GM12801 (cell line): ENCODE measurements around the gene SLC18A2.

Experiments
- TF ChIP-seq, protein P1 (sequence below): IDR thresholded peaks from one replicate; pipeline ENCODE4 v1.5.1; 2011; ENCODE audit warnings: control low read depth; ENCODE audit not compliant: insufficient read length; ENCODE audit errors: extremely low read depth

Gene SLC18A2

DNA sequence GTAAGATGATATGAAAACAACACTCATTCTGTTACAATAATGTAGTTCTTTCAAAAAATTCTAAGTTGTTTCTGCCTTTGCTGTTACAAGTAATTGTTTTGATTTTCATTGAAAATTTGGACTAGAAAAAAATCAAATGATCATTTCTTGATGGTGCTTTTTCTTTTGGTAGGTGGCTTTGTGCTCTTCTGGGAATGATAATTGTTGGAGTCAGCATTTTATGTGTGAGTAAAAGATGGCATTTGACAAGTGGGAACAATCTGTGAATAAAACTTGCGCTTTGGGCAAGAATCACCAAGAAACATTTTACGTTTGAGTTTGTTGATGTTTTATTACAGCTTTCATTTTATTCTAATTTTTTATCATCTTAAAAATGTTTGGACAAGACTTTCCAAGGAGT is 25.9 kb downstream of the SLC18A2 start:
- TF ChIP-seq, protein P1, sequence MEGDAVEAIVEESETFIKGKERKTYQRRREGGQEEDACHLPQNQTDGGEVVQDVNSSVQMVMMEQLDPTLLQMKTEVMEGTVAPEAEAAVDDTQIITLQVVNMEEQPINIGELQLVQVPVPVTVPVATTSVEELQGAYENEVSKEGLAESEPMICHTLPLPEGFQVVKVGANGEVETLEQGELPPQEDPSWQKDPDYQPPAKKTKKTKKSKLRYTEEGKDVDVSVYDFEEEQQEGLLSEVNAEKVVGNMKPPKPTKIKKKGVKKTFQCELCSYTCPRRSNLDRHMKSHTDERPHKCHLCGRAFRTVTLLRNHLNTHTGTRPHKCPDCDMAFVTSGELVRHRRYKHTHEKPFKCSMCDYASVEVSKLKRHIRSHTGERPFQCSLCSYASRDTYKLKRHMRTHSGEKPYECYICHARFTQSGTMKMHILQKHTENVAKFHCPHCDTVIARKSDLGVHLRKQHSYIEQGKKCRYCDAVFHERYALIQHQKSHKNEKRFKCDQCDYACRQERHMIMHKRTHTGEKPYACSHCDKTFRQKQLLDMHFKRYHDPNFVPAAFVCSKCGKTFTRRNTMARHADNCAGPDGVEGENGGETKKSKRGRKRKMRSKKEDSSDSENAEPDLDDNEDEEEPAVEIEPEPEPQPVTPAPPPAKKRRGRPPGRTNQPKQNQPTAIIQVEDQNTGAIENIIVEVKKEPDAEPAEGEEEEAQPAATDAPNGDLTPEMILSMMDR: no peak

DNA sequence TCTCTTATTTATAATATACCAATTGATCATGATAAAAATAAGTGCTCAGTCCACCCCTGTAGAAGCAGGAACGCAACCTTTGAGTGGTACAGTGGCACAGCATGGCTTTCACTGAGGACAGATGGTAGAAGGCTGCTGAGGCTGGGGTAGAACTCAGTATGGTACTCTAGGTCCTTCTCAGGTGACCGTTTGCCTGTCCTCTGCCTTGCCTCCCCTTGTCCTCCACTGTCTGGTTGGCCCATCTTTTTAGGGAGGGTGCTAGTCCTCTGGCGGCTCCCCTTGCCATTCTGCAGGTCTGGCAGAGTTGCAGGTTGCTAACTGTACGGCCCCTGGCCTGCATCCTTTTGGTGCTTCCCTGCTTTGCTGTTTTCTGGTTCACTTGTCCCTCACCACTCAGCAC is 27.3 kb downstream of the SLC18A2 start:
- TF ChIP-seq, protein P1: no peak

DNA sequence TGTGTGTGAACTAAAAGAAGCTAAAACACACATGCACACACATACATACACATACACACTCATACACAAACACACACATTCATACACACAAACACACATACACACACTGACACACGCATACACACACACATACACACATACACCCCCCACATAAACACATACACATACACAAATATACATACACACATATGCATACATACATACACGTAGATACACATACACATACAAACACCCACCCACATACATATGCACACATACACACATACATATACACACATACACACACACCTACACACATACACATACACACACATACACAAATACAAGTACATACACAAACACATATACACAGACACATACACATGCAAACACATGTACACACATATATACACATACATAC is 28.0 kb downstream of the SLC18A2 start:
- TF ChIP-seq, protein P1: no peak

DNA sequence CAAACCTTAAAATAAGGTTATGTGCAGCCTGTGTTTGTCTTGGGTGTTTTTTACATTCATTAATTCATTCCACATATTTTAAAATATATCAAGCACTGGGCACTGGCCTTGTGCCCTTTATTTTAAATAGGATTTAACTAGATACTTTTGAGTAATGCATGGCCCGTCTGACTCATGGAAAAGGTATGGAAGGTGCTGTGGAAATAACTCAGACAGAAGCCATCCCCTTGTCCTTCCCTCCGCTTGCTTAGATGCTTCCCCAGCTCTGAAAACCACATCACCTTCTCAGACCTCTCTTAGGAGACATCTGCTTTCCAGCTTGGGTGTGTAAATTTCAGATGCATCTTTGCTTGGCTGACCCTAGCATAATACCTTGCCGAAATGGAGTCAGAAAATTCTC is 30.5 kb downstream of the SLC18A2 start:
- TF ChIP-seq, protein P1: no peak

DNA sequence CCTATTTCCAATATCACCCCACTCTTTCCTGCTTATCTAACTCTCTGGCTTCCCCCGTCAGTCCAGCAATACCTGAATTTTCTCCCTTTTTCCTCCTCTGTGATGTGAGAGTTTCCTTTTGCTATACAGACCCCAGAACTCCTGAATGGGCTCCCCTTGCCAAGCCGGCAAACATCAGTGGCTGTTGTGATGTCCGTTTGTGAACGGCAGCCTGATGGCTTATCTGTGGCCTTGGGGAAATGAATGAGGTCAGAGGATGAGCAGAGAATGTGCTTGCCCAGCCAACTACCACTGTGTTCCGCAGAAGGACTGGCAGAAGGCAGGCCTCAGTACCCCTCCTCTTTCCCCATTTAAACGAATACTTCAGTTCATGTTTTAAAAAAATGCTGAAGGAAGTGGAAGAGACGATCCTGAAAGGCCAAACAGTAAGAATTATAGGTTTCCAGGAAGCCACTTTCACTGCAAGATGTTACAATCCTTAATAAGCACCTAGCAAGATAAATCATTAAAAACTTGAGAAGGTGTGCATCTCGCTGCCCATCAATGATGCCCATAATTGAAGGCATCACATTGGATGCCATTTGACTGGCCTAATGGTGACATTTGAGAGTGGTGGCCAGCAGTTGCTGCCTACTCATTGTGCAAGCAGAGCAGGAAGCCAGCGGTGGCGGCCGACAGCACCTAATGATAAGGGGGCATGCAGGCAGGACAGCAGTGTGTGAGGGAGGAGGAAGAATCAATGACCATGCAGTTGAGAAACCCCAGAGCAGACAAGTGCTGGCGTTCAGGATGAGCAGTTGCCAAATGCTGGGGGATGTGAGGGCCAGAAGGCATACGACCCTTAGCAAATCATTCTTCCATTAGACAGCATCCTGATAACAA is 31.5 kb downstream of the SLC18A2 start:
- TF ChIP-seq, protein P1: no peak

DNA sequence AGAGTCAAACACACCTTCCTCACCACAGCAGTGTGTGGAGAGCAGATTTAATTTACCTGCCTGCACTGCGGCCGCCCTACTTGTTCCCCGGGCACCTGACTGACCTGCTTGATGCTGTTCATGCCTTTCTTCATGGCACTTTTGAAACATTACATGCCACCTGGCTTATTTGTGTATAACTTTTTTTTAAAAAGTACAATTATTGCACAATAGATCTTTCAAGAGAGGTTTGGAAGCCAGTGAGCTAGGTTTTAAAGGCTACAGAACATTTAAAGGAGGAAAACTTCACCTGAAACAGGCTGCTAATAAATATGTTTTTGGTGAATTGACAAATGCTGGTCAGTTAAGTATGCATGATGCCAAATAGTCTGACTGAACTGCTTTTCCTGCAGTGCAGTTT is 33.1 kb downstream of the SLC18A2 start:
- TF ChIP-seq, protein P1: no peak

DNA sequence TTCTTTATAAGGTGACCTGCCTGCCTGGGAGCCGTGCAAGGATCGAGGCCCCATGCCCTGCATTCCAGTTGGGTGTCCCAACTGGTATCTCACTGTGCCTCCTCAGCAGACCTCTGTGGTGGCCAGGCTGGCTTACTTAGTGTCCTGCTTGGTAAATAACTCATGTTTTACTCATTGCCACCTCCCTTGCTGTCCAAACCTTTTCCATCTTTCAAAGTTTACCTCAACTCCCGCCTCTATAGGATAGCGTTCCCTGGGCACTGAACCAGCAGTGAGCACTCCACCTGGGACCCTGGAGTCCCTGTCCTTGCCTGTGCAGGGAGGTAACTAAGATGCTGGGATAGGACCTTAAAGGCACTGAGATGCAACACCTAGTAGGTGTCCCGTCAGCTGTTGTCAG is 33.6 kb downstream of the SLC18A2 start:
- TF ChIP-seq, protein P1: no peak
